Suprapubic skin (tissue), 4 donors: ENCODE results near the gene APCDD1. TPM values are rescaled to one million over a fixed set of nuclear protein-coding genes. Genes with fewer than 3 reads are reported as not detected.
A peak's percentile ranks its signal among the peaks of the same experiment; 100 is the strongest.

Experiments
- DNase-seq, 2 donors: peaks; one replicate each; pipeline ENCODE4 v3.0.0-alpha.2; 2019; ENCODE audit warnings: low spot score in 2 of 2
- H3K27ac ChIP-seq: fragments of 200-600 bp; sonication (generic); one replicate; pipeline ENCODE4 v1.5.1; 2019
- H3K27me3 ChIP-seq: fragments of 200-600 bp; sonication (generic); one replicate; pipeline ENCODE4 v1.5.1; 2019
- H3K36me3 ChIP-seq: fragments of 200-600 bp; sonication (generic); one replicate; pipeline ENCODE4 v1.5.1; 2019
- H3K4me1 ChIP-seq: fragments of 200-600 bp; sonication (generic); one replicate; pipeline ENCODE4 v1.5.1; 2019
- H3K4me3 ChIP-seq: fragments of 200-600 bp; sonication (generic); one replicate; pipeline ENCODE4 v1.5.1; 2019; ENCODE audit warnings: mild to moderate bottlenecking
- H3K9me3 ChIP-seq: fragments of 200-600 bp; sonication (generic); one replicate; pipeline ENCODE4 v1.5.1; 2019
- CTCF ChIP-seq, 2 donors: fragments of 200-600 bp in 1 of 2; fragments of 450-650 bp in 1 of 2; sonication (generic) in 1 of 2; IDR thresholded peaks; one replicate each; pipeline ENCODE4 v1.5.1; 2016 to 2019; ENCODE audit warnings: antibody characterized with exemption in 2 of 2, mild to moderate bottlenecking in 1 of 2, moderate library complexity in 1 of 2
- EP300 ChIP-seq: sonication (generic); formaldehyde crosslinking; IDR thresholded peaks from one replicate; pipeline ENCODE4 v1.6.1; 2017; ENCODE audit warnings: antibody characterized with exemption
- POLR2A ChIP-seq, 2 donors: fragments of 450-650 bp; IDR thresholded peaks; one replicate each; pipeline ENCODE4 v1.6.1; 2017; ENCODE audit warnings: antibody characterized with exemption in 2 of 2, mild to moderate bottlenecking in 2 of 2, moderate library complexity in 2 of 2
- POLR2AphosphoS5 ChIP-seq, 3 donors: sonication (generic); formaldehyde crosslinking; IDR thresholded peaks; one replicate each; pipeline ENCODE4 v1.6.1; 2017; ENCODE audit warnings: antibody characterized with exemption in 3 of 3
- WGBS: methylation state at CpG from one replicate; pipeline ENCODE4 v1.1.5; 2018; 5-methylcytosine and 5-hydroxymethylcytosine counted together
- total RNA-seq, 4 donors: library from RNA; depleted of rRNA; stranded (reverse); fragments of >200 nt; gene quantifications; one replicate each; pipeline ENCODE4 v1.1.0, GENCODE V29; 2016

APCDD1 gene
- total RNA-seq, 4 donors from 2014 or later, result 110 to 308 (median 140) TPM

DNA sequence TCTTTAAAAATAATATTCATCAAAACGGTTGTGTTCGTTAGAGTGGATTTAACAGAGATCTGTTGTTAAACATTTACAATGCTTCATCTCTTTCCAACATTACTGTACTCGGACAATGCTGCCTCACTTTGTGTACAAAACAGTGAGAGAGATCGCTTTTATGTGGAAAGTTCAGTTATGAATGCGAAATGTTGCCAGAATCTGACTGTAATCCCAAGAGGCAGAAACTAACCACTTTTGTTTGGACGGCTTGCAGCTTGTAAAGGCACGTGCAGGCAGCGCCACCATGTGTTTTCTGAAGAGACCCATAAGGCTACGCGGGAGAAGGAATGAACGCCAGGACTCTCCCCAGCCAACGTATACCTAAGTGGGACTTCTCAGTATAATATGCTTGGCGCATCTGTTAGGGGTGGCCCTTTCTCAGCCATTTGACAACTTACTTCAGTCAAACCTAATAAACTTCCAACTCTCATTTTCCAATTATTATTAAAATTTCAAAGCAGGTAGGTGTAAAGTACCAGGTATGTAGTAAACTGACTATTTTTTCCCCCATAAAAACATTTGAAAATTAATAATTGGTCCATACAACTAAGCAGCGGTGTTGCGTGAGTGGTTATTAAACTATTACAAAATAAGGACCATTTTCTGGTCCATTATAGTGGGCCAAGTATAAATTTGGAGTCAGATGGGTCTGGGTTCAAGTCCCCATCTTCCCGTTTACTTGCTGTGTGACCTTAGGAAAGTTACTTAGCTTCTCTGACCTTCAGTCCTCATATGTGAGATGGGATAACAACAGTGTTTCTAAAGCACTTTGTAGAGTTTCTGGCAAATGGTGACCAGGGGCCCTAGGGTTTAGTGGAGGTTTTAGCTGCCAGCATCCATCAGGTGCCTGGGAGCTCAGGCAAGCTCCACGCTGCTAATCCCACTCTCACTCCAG, 65.8 kb downstream of the APCDD1 start:
- 19% methylated on average over 17 of the region's 17 CpGs for WGBS
- no peaks in the 10 kb centered on the region for H3K9me3 ChIP-seq
- no peak for TF ChIP-seq EP300
- TF ChIP-seq CTCF (IDR thresholded peaks at IDR 0.05), result peak; percentile 67 to 83
- TF ChIP-seq POLR2AphosphoS5 (IDR thresholded peaks at IDR 0.05), result peak in 2 of 3 donors; percentile 84 to 87
- no peak for TF ChIP-seq POLR2A (IDR thresholded peaks at IDR 0.05)
- no peak overlapping the region for H3K4me3 ChIP-seq
- no peaks in the 10 kb centered on the region for H3K36me3 ChIP-seq
- DNase-seq, result peak; percentile 92
- peaks cover 47% of the 10 kb centered on the region for H3K4me1 ChIP-seq
- no peaks in the 10 kb centered on the region for H3K27me3 ChIP-seq
- H3K27ac ChIP-seq, result peak overlapping the region; percentile 59

GRCh38 chr18:10521566-10521965, 67.1 kb downstream of the APCDD1 start:
- no peaks in the 10 kb centered on the region for H3K36me3 ChIP-seq
- WGBS, result 72% methylated on average over 8 of the region's 8 CpGs
- TF ChIP-seq EP300, result no peak
- TF ChIP-seq CTCF (IDR thresholded peaks at IDR 0.05), result no peak
- no peak for TF ChIP-seq POLR2AphosphoS5 (IDR thresholded peaks at IDR 0.05)
- TF ChIP-seq POLR2A (IDR thresholded peaks at IDR 0.05), result no peak

GRCh38 chr18:10522574-10522973, 68.1 kb downstream of the APCDD1 start:
- no peak overlapping the region for H3K27ac ChIP-seq
- DNase-seq, result no peak
- H3K4me1 ChIP-seq, result peaks cover 43% of the 10 kb centered on the region
- H3K4me3 ChIP-seq, result no peak overlapping the region
- 90% methylated on average over 2 of the region's 2 CpGs for WGBS
- H3K36me3 ChIP-seq, result no peaks in the 10 kb centered on the region
- no peaks in the 10 kb centered on the region for H3K27me3 ChIP-seq
- TF ChIP-seq EP300 (no peak), CTCF (IDR thresholded peaks at IDR 0.05) (no peak), POLR2A (IDR thresholded peaks at IDR 0.05) (no peak), POLR2AphosphoS5 (IDR thresholded peaks at IDR 0.05) (no peak)
- H3K9me3 ChIP-seq, result no peaks in the 10 kb centered on the region

More at GRCh38 chr18:10521566-10521965, 67.1 kb downstream of the APCDD1 start:
- Histone ChIP-seq H3K4me3 (no peak overlapping the region), H3K27me3 (no peaks in the 10 kb centered on the region), H3K27ac (no peak overlapping the region), H3K9me3 (no peaks in the 10 kb centered on the region), H3K4me1 (peaks cover 40% of the 10 kb centered on the region)
- no peak for DNase-seq

DNA sequence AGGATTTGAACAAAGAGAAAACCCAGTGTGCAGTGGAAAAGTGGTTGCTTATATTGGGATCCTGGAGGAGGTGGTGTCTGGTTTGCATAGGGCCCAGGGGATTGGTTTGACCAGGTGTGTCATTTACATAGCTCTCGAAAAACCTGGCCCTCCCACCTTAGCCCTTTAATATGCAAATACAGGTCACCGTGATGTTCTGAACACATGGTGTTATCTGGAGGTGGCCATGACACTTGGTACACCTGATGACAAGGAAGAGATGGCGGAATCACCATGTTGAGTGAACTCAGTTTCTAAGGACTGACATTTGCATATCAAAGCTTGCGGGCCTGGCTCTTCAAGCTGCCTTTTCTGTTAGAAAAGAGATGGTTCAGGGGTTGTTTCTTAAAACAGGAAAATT, 69.1 kb downstream of the APCDD1 start:
- WGBS, result 86% methylated on average over 4 of the region's 4 CpGs
- Histone ChIP-seq H3K27ac (no peak overlapping the region), H3K9me3 (no peaks in the 10 kb centered on the region), H3K27me3 (no peaks in the 10 kb centered on the region), H3K36me3 (no peaks in the 10 kb centered on the region), H3K4me1 (peaks cover 46% of the 10 kb centered on the region), H3K4me3 (no peak overlapping the region)
- TF ChIP-seq EP300 (no peak), POLR2AphosphoS5 (IDR thresholded peaks at IDR 0.05) (no peak), CTCF (IDR thresholded peaks at IDR 0.05) (no peak), POLR2A (IDR thresholded peaks at IDR 0.05) (no peak)
- DNase-seq, result no peak

- H3K4me1 ChIP-seq, result peaks cover 43% of the 10 kb centered on the region
- DNase-seq, result no peak
- no peaks in the 10 kb centered on the region for H3K36me3 ChIP-seq
- peak overlapping the region; percentile 98 for H3K4me3 ChIP-seq
- peak overlapping the region; percentile 97 for H3K27ac ChIP-seq
- TF ChIP-seq CTCF (IDR thresholded peaks at IDR 0.05), result no peak
- no peak for TF ChIP-seq POLR2AphosphoS5 (IDR thresholded peaks at IDR 0.05)
- no peak for TF ChIP-seq EP300
- no peak for TF ChIP-seq POLR2A (IDR thresholded peaks at IDR 0.05)
- no peaks in the 10 kb centered on the region for H3K9me3 ChIP-seq
- 50% methylated on average over 11 of the region's 11 CpGs for WGBS
- no peaks in the 10 kb centered on the region for H3K27me3 ChIP-seq
These were observed 70.3 kb downstream of the APCDD1 start for GRCh38 chr18:10524507-10525370.
